Fibroblast of mammary gland (primary cell): Measurements from ENCODE around the gene PRKACG.

ENCODE experiments used
- DNase-seq: peaks from one replicate; pipeline ENCODE4 v3.0.0-alpha.2; 2010; ENCODE audit warnings: low read depth
- H3K4me3 ChIP-seq: 2 replicates; pipeline ENCODE4 v1.5.1; 2011; ENCODE audit warnings: low read depth, mild to moderate bottlenecking, low read length, moderate library complexity; ENCODE audit not compliant: control insufficient read depth
- TF ChIP-seq, protein P1 (sequence below): conservative IDR thresholded peaks from 2 replicates; pipeline ENCODE4 v1.5.1; 2011; ENCODE audit warnings: low read depth, low read length, inconsistent platforms; ENCODE audit not compliant: control insufficient read depth, insufficient read depth

PRKACG gene

GRCh38 chr9:69016191-69017096 is 2.5 kb upstream of the PRKACG start:
- no peak for DNase-seq
- TF ChIP-seq, protein P1, sequence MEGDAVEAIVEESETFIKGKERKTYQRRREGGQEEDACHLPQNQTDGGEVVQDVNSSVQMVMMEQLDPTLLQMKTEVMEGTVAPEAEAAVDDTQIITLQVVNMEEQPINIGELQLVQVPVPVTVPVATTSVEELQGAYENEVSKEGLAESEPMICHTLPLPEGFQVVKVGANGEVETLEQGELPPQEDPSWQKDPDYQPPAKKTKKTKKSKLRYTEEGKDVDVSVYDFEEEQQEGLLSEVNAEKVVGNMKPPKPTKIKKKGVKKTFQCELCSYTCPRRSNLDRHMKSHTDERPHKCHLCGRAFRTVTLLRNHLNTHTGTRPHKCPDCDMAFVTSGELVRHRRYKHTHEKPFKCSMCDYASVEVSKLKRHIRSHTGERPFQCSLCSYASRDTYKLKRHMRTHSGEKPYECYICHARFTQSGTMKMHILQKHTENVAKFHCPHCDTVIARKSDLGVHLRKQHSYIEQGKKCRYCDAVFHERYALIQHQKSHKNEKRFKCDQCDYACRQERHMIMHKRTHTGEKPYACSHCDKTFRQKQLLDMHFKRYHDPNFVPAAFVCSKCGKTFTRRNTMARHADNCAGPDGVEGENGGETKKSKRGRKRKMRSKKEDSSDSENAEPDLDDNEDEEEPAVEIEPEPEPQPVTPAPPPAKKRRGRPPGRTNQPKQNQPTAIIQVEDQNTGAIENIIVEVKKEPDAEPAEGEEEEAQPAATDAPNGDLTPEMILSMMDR = no peak
- no peak overlapping the region for H3K4me3 ChIP-seq

DNA sequence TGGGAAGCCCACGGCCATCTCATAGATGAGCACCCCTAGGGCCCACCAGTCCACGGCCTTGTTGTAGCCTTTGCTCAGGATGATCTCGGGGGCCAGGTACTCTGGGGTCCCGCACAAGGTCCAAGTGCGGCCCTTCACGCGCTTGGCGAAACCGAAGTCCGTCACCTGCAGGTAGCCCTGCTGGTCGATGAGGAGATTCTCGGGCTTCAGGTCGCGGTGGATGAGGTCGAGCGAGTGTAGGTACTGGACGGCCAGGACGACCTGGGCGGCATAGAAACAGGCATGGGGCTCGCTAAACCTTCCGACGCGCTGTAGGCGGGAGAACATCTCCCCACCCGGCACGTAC is 558 bp downstream of the PRKACG start:
- no peak for DNase-seq
- TF ChIP-seq, protein P1 = no peak
- H3K4me3 ChIP-seq = no peak overlapping the region

GRCh38 chr9:69012696-69013381 is 1.1 kb downstream of the PRKACG start:
- TF ChIP-seq, protein P1 = no peak
- H3K4me3 ChIP-seq = no peak overlapping the region
- DNase-seq = no peak

DNA sequence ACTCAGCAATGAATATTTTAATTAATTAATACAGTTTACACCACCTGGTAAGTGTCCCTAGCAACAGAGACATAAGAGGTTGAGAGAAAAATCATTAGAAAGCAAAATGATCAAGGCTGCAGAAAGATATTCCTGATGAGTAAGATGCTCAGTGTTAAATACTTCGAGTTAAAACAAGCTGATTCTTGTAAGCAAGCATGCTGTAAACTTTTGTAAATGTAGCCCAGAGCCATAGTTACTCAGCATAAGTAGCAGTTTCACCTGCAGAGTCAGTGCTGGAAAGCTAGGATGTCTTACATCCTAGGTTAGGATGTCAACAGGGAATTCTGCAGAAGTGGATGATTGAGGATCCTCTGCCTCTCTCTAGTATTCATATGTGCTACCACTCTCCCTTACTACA is 4.2 kb downstream of the PRKACG start:
- TF ChIP-seq, protein P1 = no peak
- DNase-seq = no peak
- H3K4me3 ChIP-seq = no peak overlapping the region

GRCh38 chr9:69004836-69005235 is 9.1 kb downstream of the PRKACG start:
- peak; percentile 6 for DNase-seq
- TF ChIP-seq, protein P1 = no peak
- H3K4me3 ChIP-seq = no peak overlapping the region

GRCh38 chr9:69003051-69003450 is 10.9 kb downstream of the PRKACG start:
- no peak for DNase-seq
- H3K4me3 ChIP-seq = no peak overlapping the region
- TF ChIP-seq, protein P1 = no peak
